ENCODE measurements around the gene DBN1. TPM values are rescaled to one million over a fixed set of nuclear protein-coding genes. Genes with fewer than 3 reads are reported as not detected.

The DBN1 gene
- total and polyA plus RNA-seq, 9 of the 15 experiments (the other 6 are each of a cell fraction or from before 2014, with no cell fraction given): 0.25 to 87.2 (median 27.9) TPM

DNA sequence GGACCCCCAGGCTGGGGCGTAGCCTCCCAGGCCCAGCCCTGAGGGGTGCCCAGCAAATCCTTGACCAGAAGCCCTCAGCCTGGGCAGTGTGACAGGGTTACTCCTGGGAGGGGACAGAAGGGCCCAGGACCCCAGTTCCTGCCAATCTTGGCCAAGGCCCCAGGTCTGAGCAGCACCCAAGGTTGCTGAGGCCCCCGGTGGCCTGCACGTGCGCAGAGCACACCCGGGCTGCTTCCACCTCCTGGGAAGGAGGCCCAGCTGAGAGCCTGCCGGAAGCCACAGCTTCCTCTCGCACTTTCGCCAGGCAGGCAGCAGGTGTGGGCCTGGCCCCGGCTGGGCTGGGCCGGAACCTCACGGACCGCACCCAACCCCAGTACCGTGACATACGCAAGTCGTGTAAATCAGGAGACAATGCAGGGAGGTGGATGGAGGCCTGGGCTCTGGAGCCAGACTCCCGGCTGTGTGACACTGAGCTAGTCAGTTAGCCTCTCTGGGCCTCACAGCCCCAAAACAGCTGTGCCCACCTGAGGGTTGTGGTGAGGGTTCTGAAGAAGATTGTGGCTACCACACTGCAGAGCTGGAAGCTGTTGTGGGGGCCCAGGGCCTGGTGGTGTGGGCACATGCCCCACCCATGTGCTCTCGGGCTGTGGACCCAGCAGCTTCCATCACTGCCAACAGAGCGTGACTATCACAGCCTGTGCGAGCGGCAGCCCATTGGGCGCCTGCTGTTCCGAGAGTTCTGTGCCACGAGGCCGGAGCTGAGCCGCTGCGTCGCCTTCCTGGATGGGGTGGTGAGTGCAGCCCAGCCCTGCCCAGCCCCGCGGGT lies 41.9 kb downstream of the DBN1 start (continued):
- TF ChIP-seq, protein P1, sequence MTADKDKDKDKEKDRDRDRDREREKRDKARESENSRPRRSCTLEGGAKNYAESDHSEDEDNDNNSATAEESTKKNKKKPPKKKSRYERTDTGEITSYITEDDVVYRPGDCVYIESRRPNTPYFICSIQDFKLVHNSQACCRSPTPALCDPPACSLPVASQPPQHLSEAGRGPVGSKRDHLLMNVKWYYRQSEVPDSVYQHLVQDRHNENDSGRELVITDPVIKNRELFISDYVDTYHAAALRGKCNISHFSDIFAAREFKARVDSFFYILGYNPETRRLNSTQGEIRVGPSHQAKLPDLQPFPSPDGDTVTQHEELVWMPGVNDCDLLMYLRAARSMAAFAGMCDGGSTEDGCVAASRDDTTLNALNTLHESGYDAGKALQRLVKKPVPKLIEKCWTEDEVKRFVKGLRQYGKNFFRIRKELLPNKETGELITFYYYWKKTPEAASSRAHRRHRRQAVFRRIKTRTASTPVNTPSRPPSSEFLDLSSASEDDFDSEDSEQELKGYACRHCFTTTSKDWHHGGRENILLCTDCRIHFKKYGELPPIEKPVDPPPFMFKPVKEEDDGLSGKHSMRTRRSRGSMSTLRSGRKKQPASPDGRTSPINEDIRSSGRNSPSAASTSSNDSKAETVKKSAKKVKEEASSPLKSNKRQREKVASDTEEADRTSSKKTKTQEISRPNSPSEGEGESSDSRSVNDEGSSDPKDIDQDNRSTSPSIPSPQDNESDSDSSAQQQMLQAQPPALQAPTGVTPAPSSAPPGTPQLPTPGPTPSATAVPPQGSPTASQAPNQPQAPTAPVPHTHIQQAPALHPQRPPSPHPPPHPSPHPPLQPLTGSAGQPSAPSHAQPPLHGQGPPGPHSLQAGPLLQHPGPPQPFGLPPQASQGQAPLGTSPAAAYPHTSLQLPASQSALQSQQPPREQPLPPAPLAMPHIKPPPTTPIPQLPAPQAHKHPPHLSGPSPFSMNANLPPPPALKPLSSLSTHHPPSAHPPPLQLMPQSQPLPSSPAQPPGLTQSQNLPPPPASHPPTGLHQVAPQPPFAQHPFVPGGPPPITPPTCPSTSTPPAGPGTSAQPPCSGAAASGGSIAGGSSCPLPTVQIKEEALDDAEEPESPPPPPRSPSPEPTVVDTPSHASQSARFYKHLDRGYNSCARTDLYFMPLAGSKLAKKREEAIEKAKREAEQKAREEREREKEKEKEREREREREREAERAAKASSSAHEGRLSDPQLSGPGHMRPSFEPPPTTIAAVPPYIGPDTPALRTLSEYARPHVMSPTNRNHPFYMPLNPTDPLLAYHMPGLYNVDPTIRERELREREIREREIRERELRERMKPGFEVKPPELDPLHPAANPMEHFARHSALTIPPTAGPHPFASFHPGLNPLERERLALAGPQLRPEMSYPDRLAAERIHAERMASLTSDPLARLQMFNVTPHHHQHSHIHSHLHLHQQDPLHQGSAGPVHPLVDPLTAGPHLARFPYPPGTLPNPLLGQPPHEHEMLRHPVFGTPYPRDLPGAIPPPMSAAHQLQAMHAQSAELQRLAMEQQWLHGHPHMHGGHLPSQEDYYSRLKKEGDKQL (CRISPR knock-in tag; IDR thresholded peaks at IDR 0.05; ENCODE audit: borderline replicate concordance): 0 out of 2 replicates have a peak, but pooled peaks have one; percentile 26
- TF ChIP-seq ZNF79 (CRISPR knock-in tag; IDR thresholded peaks at IDR 0.05; ENCODE audit: low read depth): no peak
- TF ChIP-seq TAF15 (IDR thresholded peaks at IDR 0.05; ENCODE audit: low read depth, low read length): no peak
- no peak for TF ChIP-seq ZNF274 (IDR thresholded peaks at IDR 0.05; ENCODE audit: borderline replicate concordance, low read depth, low read length)
- no peak for TF ChIP-seq ZFP30 (CRISPR knock-in tag; IDR thresholded peaks at IDR 0.05; ENCODE audit: borderline replicate concordance)
- peak; percentile 20; the same call in 1 of the 2 replicates for TF ChIP-seq ZBTB7A (IDR thresholded peaks at IDR 0.05; ENCODE audit: borderline replicate concordance, control insufficient read depth, low read depth, low read length)
- TF ChIP-seq RBFOX2 (IDR thresholded peaks at IDR 0.05; ENCODE audit: low read depth, low read length): peak; percentile 65
- TF ChIP-seq ZFP36 (IDR thresholded peaks at IDR 0.05; ENCODE audit: low read depth, low read length, partially characterized antibody): peak; percentile 35
- no peak for TF ChIP-seq HDAC3 (IDR thresholded peaks at IDR 0.05; ENCODE audit: borderline replicate concordance, partially characterized antibody)
- TF ChIP-seq HMG20B (CRISPR knock-in tag; IDR thresholded peaks at IDR 0.05): no peak
- TF ChIP-seq, protein P2, sequence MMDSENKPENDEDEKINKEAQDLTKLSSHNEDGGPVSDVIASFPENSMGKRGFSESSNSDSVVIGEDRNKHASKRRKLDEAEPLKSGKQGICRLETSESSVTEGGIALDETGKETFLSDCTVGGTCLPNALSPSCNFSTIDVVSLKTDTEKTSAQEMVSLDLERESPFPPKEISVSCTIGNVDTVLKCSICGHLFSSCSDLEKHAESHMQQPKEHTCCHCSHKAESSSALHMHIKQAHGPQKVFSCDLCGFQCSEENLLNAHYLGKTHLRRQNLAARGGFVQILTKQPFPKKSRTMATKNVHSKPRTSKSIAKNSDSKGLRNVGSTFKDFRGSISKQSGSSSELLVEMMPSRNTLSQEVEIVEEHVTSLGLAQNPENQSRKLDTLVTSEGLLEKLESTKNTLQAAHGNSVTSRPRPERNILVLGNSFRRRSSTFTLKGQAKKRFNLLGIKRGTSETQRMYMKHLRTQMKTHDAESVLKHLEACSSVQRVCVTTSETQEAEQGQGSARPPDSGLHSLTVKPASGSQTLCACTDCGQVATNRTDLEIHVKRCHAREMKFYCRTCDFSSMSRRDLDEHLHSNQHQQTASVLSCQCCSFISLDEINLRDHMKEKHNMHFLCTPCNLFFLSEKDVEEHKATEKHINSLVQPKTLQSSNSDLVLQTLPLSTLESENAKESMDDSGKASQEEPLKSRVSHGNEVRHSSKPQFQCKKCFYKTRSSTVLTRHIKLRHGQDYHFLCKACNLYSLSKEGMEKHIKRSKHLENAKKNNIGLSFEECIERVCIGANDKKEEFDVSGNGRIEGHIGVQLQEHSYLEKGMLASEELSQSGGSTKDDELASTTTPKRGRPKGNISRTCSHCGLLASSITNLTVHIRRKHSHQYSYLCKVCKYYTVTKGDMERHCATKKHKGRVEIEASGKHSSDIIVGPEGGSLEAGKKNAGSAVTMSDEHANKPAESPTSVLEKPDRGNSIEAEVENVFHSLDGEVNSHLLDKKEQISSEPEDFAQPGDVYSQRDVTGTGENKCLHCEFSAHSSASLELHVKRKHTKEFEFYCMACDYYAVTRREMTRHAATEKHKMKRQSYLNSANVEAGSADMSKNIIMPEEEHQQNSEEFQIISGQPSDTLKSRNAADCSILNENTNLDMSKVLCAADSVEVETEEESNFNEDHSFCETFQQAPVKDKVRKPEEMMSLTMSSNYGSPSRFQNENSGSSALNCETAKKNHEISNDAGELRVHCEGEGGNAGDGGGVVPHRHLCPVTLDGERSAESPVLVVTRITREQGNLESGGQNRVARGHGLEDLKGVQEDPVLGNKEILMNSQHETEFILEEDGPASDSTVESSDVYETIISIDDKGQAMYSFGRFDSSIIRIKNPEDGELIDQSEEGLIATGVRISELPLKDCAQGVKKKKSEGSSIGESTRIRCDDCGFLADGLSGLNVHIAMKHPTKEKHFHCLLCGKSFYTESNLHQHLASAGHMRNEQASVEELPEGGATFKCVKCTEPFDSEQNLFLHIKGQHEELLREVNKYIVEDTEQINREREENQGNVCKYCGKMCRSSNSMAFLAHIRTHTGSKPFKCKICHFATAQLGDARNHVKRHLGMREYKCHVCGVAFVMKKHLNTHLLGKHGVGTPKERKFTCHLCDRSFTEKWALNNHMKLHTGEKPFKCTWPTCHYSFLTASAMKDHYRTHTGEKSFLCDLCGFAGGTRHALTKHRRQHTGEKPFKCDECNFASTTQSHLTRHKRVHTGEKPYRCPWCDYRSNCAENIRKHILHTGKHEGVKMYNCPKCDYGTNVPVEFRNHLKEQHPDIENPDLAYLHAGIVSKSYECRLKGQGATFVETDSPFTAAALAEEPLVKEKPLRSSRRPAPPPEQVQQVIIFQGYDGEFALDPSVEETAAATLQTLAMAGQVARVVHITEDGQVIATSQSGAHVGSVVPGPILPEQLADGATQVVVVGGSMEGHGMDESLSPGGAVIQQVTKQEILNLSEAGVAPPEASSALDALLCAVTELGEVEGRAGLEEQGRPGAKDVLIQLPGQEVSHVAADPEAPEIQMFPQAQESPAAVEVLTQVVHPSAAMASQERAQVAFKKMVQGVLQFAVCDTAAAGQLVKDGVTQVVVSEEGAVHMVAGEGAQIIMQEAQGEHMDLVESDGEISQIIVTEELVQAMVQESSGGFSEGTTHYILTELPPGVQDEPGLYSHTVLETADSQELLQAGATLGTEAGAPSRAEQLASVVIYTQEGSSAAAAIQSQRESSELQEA (IDR thresholded peaks at IDR 0.05; ENCODE audit: low read depth): no peak
- TF ChIP-seq NFE2 (IDR thresholded peaks at IDR 0.05; ENCODE audit: low read depth): no peak
- no peak for TF ChIP-seq ZNF253 (CRISPR knock-in tag; conservative IDR thresholded peaks at IDR 0.05)

Measured in K562 (cell line).